Measurements from ENCODE around the gene ASXL1.
A peak's percentile ranks its signal among the peaks of the same experiment; 100 is the strongest.

ASXL1 gene

GRCh38 chr20:32400476-32400875 lies 42.3 kb downstream of the ASXL1 start:
- DNase-seq (ENCODE audit: low read depth in 2 of 3, low spot score in 1 of 3) = no peak

- no peak for DNase-seq (ENCODE audit: low read depth in 2 of 3, low spot score in 1 of 3)
Observed at GRCh38 chr20:32404017-32404416, 45.9 kb downstream of the ASXL1 start.

GRCh38 chr20:32406701-32407100 lies 48.6 kb downstream of the ASXL1 start:
- DNase-seq (ENCODE audit: low read depth in 2 of 3, low spot score in 1 of 3) = no peak

- peak; percentile 28 to 62 (median 49) for DNase-seq (ENCODE audit: low read depth in 2 of 3, low spot score in 1 of 3)
Observed at GRCh38 chr20:32407131-32407750, 49.1 kb downstream of the ASXL1 start.

DNA sequence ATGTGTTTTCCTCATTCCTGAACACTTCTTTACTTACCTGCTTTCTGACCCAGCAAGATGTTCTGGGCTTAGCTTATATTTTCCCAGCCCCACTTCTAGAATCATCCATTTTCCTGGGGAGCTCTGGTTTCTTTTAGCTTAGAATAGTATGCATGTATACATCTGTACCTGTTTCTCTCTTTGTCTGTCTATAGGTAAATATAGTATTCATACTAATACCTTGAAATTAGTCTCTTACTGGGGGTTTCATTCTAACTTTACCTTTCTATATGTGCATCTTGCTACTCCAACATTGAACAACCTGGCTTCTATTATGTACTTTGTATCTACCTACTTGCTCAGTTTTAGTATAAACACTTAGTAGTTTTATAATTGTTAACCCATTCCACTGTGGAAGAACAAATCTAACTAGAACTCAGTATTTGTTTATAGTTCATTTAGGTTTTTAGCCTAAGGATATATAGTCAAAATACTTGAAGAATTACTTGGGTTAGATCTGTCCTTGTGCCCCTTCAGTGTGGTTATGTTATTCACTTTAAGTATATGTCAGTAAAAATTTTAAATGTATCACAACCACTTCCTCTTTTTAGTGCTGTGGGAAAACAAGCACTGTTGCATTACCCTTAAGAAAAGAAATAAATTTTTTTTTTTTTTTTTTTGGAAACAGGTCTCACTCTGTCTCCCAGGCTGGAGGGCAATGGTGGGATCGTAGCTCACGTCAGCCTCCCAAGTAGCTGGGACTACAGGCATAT lies 54.0 kb downstream of the ASXL1 start:
- no peak for DNase-seq (ENCODE audit: low read depth in 2 of 3, low spot score in 1 of 3)

GRCh38 chr20:32415494-32415893 lies 57.4 kb downstream of the ASXL1 start:
- no peak for DNase-seq (ENCODE audit: low read depth in 2 of 3, low spot score in 1 of 3)

GRCh38 chr20:32416206-32416605 lies 58.1 kb downstream of the ASXL1 start:
- no peak for DNase-seq (ENCODE audit: low read depth in 2 of 3, low spot score in 1 of 3)

DNA sequence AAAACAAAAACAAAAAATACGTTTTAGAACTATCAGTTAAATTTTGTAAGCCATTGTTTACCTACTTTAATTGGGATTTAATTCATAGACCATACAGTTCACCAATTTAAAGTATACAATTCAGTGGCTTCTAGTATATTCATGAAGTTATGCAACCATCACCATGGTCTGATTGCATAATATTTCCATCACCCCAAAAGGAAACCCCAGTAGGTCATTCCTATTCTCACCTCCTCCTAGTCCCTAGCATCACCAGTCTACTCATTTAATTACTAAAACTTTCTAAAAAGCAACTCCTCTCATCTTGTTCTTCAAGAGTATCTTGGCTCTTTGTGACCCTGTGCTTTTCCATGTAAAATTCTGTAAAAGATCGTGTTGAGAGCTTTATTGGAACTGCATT lies 60.2 kb downstream of the ASXL1 start:
- DNase-seq (ENCODE audit: low read depth in 2 of 3, low spot score in 1 of 3) = no peak

- no peak for DNase-seq (ENCODE audit: low read depth in 2 of 3, low spot score in 1 of 3)
Observed at GRCh38 chr20:32421290-32421689, 63.2 kb downstream of the ASXL1 start.

DNA sequence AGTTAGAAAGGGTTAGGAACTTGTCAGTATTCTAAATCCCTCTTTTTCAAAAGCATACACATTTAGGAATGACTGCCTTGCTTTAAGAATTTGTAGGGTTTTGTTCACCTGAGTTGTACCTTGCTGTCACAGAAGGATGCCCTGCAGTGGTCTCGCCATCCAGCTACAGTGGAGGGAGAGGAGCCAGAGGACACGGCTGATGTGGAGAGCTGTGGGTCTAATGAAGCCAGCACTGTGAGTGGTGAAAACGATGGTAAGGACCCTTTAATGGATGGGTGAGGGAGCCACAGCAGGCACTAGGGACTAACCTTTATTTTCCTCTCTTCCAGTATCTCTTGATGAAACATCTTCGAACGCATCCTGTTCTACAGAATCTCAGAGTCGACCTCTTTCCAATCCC lies 69.9 kb downstream of the ASXL1 start:
- DNase-seq (ENCODE audit: low read depth in 2 of 3, low spot score in 1 of 3) = no peak

DNA sequence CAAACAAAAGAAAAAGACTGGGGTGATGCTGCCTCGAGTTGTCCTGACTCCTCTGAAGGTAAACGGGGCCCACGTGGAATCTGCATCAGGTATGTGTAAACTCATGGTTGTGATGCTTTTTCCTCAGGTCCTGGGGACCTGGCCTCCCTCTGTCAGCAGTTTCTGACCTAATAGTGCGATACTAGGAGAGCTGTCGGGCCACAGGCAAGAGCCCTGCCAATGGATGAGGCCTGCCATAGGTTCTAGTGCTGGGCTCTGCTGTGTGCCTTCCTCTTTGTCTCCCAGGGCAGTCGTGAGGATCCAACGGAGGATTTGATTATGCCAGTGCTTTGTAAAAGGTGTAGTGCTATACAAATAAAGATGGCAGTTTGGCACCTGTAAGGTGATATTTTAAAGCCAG lies 71.2 kb downstream of the ASXL1 start:
- DNase-seq (ENCODE audit: low read depth in 2 of 3, low spot score in 1 of 3) = no peak

DNA sequence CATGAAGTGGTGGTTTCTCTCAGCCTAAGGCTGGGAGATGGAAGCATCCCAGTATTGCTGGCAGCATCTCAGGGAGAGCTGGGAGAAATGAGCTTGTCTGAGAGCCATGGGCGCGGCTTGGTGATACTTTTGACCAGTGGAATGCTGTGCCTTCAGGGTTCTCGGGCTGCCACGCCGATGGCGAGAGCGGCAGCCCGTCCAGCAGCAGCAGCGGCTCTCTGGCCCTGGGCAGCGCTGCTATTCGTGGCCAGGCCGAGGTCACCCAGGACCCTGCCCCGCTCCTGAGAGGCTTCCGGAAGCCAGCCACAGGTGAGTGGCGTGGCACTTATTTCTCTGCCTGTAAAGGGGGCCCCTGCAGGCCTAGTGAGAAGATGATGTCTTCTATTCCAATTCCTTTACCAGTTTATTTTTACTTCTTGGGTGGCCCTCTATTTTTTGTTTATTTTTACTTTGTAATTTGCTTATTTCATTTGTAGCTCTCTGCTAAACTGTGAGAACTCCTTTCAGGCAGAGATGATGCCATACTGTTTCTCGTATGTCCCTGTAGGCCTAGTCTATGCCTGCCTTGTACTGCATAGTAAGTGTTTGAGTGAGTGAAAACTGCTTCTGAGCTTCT lies 71.7 kb downstream of the ASXL1 start:
- no peak for DNase-seq (ENCODE audit: low read depth in 2 of 3, low spot score in 1 of 3)

DNA sequence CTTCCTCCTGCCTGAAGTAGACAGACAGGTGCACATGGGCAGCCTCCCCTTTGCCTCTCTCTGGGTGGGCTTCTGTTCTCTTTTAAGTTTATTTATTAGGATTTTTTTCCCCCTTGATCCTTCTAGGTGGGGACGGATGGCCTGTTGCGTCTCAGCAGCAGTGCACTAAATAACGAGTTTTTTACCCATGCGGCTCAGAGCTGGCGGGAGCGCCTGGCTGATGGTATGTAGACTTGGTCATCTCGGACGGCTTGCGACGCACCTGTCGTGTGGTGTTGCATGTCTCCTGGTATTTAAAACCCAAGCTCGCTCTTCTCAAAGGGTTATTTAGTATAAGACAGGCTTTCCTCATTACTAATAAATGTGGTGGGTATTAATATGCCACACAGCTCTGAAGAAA lies 73.3 kb downstream of the ASXL1 start:
- no peak for DNase-seq (ENCODE audit: low read depth in 2 of 3, low spot score in 1 of 3)

- DNase-seq (ENCODE audit: low read depth in 2 of 3, low spot score in 1 of 3) = no peak
Observed at GRCh38 chr20:32432277-32432676, 74.1 kb downstream of the ASXL1 start.

DNA sequence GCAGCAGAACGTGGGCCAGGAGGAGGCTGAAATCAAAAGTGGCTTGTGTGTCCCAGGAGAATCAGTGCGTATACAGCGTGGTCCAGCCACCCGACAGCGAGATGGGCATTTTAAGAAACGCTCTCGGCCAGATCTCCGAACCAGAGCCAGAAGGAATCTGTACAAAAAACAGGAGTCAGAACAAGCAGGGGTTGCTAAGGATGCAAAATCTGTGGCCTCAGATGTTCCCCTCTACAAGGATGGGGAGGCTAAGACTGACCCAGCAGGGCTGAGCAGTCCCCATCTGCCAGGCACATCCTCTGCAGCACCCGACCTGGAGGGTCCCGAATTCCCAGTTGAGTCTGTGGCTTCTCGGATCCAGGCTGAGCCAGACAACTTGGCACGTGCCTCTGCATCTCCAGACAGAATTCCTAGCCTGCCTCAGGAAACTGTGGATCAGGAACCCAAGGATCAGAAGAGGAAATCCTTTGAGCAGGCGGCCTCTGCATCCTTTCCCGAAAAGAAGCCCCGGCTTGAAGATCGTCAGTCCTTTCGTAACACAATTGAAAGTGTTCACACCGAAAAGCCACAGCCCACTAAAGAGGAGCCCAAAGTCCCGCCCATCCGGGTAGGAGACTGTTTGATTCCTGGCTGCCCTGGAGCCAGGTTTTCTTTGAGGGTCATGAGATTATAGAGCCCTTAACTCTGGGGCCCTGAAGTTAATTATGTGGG lies 75.3 kb downstream of the ASXL1 start:
- DNase-seq (ENCODE audit: low read depth in 2 of 3, low spot score in 1 of 3) = no peak

- no peak for DNase-seq (ENCODE audit: low read depth in 2 of 3, low spot score in 1 of 3)
Observed at GRCh38 chr20:32434434-32434833, 76.3 kb downstream of the ASXL1 start.

DNA sequence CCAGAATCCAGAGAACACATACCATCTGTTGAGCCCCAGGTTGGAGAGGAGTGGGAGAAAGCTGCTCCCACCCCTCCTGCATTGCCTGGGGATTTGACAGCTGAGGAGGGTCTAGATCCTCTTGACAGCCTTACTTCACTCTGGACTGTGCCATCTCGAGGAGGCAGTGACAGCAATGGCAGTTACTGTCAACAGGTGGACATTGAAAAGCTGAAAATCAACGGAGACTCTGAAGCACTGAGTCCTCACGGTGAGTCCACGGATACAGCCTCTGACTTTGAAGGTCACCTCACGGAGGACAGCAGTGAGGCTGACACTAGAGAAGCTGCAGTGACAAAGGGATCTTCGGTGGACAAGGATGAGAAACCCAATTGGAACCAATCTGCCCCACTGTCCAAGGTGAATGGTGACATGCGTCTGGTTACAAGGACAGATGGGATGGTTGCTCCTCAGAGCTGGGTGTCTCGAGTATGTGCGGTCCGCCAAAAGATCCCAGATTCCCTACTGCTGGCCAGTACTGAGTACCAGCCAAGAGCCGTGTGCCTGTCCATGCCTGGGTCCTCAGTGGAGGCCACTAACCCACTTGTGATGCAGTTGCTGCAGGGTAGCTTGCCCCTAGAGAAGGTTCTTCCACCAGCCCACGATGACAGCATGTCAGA lies 77.4 kb downstream of the ASXL1 start:
- no peak for DNase-seq (ENCODE audit: low read depth in 2 of 3, low spot score in 1 of 3)

DNA sequence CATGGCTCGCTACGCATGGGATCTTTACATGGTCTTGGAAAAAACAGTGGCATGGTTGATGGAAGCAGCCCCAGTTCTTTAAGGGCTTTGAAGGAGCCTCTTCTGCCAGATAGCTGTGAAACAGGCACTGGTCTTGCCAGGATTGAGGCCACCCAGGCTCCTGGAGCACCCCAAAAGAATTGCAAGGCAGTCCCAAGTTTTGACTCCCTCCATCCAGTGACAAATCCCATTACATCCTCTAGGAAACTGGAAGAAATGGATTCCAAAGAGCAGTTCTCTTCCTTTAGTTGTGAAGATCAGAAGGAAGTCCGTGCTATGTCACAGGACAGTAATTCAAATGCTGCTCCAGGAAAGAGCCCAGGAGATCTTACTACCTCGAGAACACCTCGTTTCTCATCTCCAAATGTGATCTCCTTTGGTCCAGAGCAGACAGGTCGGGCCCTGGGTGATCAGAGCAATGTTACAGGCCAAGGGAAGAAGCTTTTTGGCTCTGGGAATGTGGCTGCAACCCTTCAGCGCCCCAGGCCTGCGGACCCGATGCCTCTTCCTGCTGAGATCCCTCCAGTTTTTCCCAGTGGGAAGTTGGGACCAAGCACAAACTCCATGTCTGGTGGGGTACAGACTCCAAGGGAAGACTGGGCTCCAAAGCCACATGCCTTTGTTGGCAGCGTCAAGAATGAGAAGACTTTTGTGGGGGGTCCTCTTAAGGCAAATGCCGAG lies 78.2 kb downstream of the ASXL1 start:
- DNase-seq (ENCODE audit: low read depth in 2 of 3, low spot score in 1 of 3) = no peak

- DNase-seq (ENCODE audit: low read depth in 2 of 3, low spot score in 1 of 3) = no peak
Observed at GRCh38 chr20:32436968-32437367, 78.8 kb downstream of the ASXL1 start.

DNA sequence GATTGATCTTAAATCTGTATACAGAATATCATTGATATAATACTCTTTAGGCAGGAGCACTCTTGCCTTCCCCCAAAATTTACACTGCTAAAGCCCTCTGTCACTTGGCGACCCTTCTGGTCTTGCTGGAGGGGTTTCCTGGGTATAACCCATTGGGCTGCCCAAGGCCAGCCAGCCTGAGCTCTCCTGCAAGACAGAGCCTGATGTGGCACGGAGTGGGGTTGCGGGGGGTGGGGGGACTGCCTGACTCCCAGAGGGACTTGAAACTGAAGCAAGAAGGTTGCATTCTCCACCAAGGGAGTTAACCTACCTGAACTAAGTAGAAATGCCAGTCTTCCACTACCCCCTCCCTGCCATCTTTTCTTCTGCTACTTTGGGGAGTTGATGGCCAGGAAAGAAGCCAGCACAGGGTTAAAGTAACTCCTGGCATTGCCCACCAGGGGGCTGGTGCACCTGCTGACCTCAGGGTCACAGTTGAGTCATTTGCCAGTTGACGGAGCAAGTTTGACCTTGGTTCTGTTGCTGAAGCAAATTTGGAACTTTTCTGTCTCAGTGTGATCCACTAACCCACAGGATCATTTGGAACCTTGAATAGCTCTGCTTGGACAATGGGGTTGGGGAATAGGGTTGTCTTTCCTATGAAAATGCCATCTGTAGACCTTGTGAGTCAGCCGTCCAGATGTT lies 79.4 kb downstream of the ASXL1 start:
- DNase-seq (ENCODE audit: low read depth in 2 of 3, low spot score in 1 of 3) = no peak

All from stimulated activated CD4-positive, alpha-beta T cell treated with anti-CD3 and anti-CD28 coated beads, Interleukin-12 subunit alpha, Interleukin-12 subunit beta, amount 100 ng/mL, for 48 hours (primary cell).